PFSK-1 (cell line): ENCODE measurements around the gene FGFR2.

Experiments
- FOXP2 ChIP-seq: optimal IDR thresholded peaks from 2 replicates; pipeline ENCODE3; 2011; ENCODE audit warnings: borderline replicate concordance, control low read depth, inconsistent platforms; ENCODE audit not compliant: insufficient read depth; ENCODE audit errors: extremely low read length, extremely low read depth
- POLR2AphosphoS5 ChIP-seq: IDR thresholded peaks from 2 replicates; pipeline ENCODE4 v1.6.1; 2012; ENCODE audit warnings: low read depth, mild to moderate bottlenecking, control low read depth, low read length, moderate library complexity
- REST ChIP-seq, 2 experiments: IDR thresholded peaks; 2 replicates each; pipeline versions ENCODE4 v1.6.1 to v1.8.0; 2011 to 2012; ENCODE audit warnings: low read depth in 2 of 2, low read length in 2 of 2, control low read depth in 1 of 2, inconsistent platforms in 1 of 2, mild to moderate bottlenecking in 1 of 2, moderate library complexity in 1 of 2; ENCODE audit not compliant: insufficient read depth in 1 of 2
- SIN3A ChIP-seq: IDR thresholded peaks from 2 replicates; pipeline ENCODE4 v1.6.1; 2012; ENCODE audit warnings: mild to moderate bottlenecking, low read length, moderate library complexity, borderline replicate concordance; ENCODE audit not compliant: insufficient read depth
- TAF1 ChIP-seq: IDR thresholded peaks from 2 replicates; pipeline ENCODE4 v1.6.1; 2012; ENCODE audit warnings: low read length, control low read depth, borderline replicate concordance; ENCODE audit not compliant: insufficient read depth

GRCh38 chr10:121459622-121460453 lies 138.4 kb downstream of the FGFR2 start:
- TF ChIP-seq POLR2AphosphoS5 = no peak
- no peak for TF ChIP-seq TAF1
- TF ChIP-seq REST (IDR thresholded peaks at IDR 0.05; ENCODE audit: insufficient read depth in 1 of 2, low read depth in 2 of 2, low read length in 2 of 2) = no peak
- no peak for TF ChIP-seq SIN3A
- no peak for TF ChIP-seq FOXP2
